ENCODE measurements around the gene HIGD1A. TPM values are rescaled to one million over a fixed set of nuclear protein-coding genes. Genes with fewer than 3 reads are reported as not detected.
A peak's percentile ranks its signal among the peaks of the same experiment; 100 is the strongest.

Gene HIGD1A
- total and polyA plus RNA-seq, 2 experiments from 2014 or later: 121 to 445 TPM

- no peak for DNase-seq (ENCODE audit: low read depth in 1 of 2, low spot score in 1 of 2)
- Histone ChIP-seq H3K36me3 (no peaks in the 10 kb centered on the region), H3K9me3 (ENCODE audit: low read depth) (no peaks in the 10 kb centered on the region), H3K4me1 (ENCODE audit: low read depth) (peaks cover 35% of the 10 kb centered on the region), H3K27me3 (no peaks in the 10 kb centered on the region), H3K4me3 (no peak within 1 kb of the TSS), H3K27ac (no peak within 1 kb of the TSS)
- TF ChIP-seq CTCF (IDR thresholded peaks at IDR 0.05; ENCODE audit: low read depth, low read length): no peak
Observed at GRCh38 chr3:42809202-42809601, 4.9 kb upstream of the HIGD1A start, which contains the start of gene ACKR2. ACKR2 (plus strand) TSS chr3:42809445; CDS start chr3:42864503, 55,058 bp downstream.

- Histone ChIP-seq H3K4me1 (ENCODE audit: low read depth) (peaks cover 22% of the 10 kb centered on the region), H3K36me3 (no peaks in the 10 kb centered on the region), H3K27ac (no peak overlapping the region), H3K9me3 (ENCODE audit: low read depth) (no peaks in the 10 kb centered on the region), H3K4me3 (no peak overlapping the region), H3K27me3 (no peaks in the 10 kb centered on the region)
- no peak for DNase-seq (ENCODE audit: low read depth in 1 of 2, low spot score in 1 of 2)
- no peak for TF ChIP-seq CTCF (IDR thresholded peaks at IDR 0.05; ENCODE audit: low read depth, low read length)
Observed at GRCh38 chr3:42807929-42808328, 3.6 kb upstream of the HIGD1A start.

GRCh38 chr3:42805141-42805821 is 991 bp upstream of the HIGD1A start:
- DNase-seq (ENCODE audit: low read depth in 1 of 2, low spot score in 1 of 2): peak; percentile 20 to 62
- H3K9me3 ChIP-seq (ENCODE audit: low read depth): no peaks in the 10 kb centered on the region
- peak overlapping the region; percentile 44 for H3K4me3 ChIP-seq
- no peaks in the 10 kb centered on the region for H3K27me3 ChIP-seq
- no peak for TF ChIP-seq CTCF (IDR thresholded peaks at IDR 0.05; ENCODE audit: low read depth, low read length)
- peaks cover 31% of the 10 kb centered on the region for H3K4me1 ChIP-seq (ENCODE audit: low read depth)
- no peaks in the 10 kb centered on the region for H3K36me3 ChIP-seq
- peak overlapping the region; percentile 90 for H3K27ac ChIP-seq

GRCh38 chr3:42804831-42805132 is 492 bp upstream of the HIGD1A start:
- TF ChIP-seq CTCF (IDR thresholded peaks at IDR 0.05; ENCODE audit: low read depth, low read length): no peak
- Histone ChIP-seq H3K27ac (peak overlapping the region; percentile 90), H3K36me3 (no peaks in the 10 kb centered on the region), H3K4me1 (ENCODE audit: low read depth) (peaks cover 35% of the 10 kb centered on the region), H3K27me3 (no peaks in the 10 kb centered on the region), H3K9me3 (ENCODE audit: low read depth) (no peaks in the 10 kb centered on the region), H3K4me3 (peak overlapping the region; percentile 44)
- no peak for DNase-seq (ENCODE audit: low read depth in 1 of 2, low spot score in 1 of 2)

GRCh38 chr3:42803414-42804105 is 730 bp downstream of the HIGD1A start:
- peak overlapping the region; percentile 90 for H3K27ac ChIP-seq
- peak; percentile 32 to 83 for DNase-seq (ENCODE audit: low read depth in 1 of 2, low spot score in 1 of 2)

More at GRCh38 chr3:42803414-42804105, 730 bp downstream of the HIGD1A start:
- Histone ChIP-seq H3K36me3 (no peaks in the 10 kb centered on the region), H3K4me3 (peak overlapping the region; percentile 44), H3K9me3 (ENCODE audit: low read depth) (no peaks in the 10 kb centered on the region), H3K4me1 (ENCODE audit: low read depth) (peaks cover 35% of the 10 kb centered on the region), H3K27me3 (no peaks in the 10 kb centered on the region)
- TF ChIP-seq CTCF (IDR thresholded peaks at IDR 0.05; ENCODE audit: low read depth, low read length): no peak
